CD4-positive, alpha-beta T cell treated with Interleukin-15 for 1 hour (primary cell): ENCODE results near the gene CDK4.
A peak's percentile ranks its signal among the peaks of the same experiment; 100 is the strongest.

Experiments
- DNase-seq: peaks from one replicate; pipeline ENCODE4 v3.0.0-alpha.2; 2020

The CDK4 gene

GRCh38 chr12:57771236-57771872, 19.2 kb upstream of the CDK4 start:
- peak; percentile 84 for DNase-seq

GRCh38 chr12:57770734-57771133, 18.6 kb upstream of the CDK4 start:
- DNase-seq, result no peak

GRCh38 chr12:57769594-57769993, 17.5 kb upstream of the CDK4 start:
- DNase-seq, result no peak

- no peak for DNase-seq
Measured at GRCh38 chr12:57767876-57768275, 15.8 kb upstream of the CDK4 start.

- no peak for DNase-seq
Measured at GRCh38 chr12:57767305-57767698, 15.2 kb upstream of the CDK4 start.

- no peak for DNase-seq
Measured at GRCh38 chr12:57766464-57767304, 14.6 kb upstream of the CDK4 start, which contains the start of gene CYP27B1. TSS of gene CYP27B1 (minus strand) at chr12:57767078. CDS start at chr12:57767041, 37 bp downstream.

GRCh38 chr12:57765698-57766463, 13.8 kb upstream of the CDK4 start:
- DNase-seq, result no peak

- peak; percentile 37 for DNase-seq
Measured at GRCh38 chr12:57765003-57765697, 13.0 kb upstream of the CDK4 start.

GRCh38 chr12:57764662-57765002, 12.5 kb upstream of the CDK4 start:
- no peak for DNase-seq

- no peak for DNase-seq
Measured at GRCh38 chr12:57763881-57764661, 12.0 kb upstream of the CDK4 start.

- DNase-seq, result no peak
Measured at GRCh38 chr12:57762463-57762862, 10.4 kb upstream of the CDK4 start.

- DNase-seq, result no peak
Measured at GRCh38 chr12:57761391-57761998, 9.4 kb upstream of the CDK4 start.

- DNase-seq, result no peak
Measured at GRCh38 chr12:57760347-57760982, 8.4 kb upstream of the CDK4 start.

- DNase-seq, result no peak
Measured at GRCh38 chr12:57759360-57759980, 7.4 kb upstream of the CDK4 start.

- DNase-seq, result no peak
Measured at GRCh38 chr12:57758552-57759359, 6.6 kb upstream of the CDK4 start.

- DNase-seq, result no peak
Measured at GRCh38 chr12:57757771-57758170, 5.7 kb upstream of the CDK4 start.

- DNase-seq, result peak; percentile 74
Measured at GRCh38 chr12:57756406-57757341, 4.6 kb upstream of the CDK4 start.
